ENCODE data around the gene HSD11B2.
A peak's percentile ranks its signal among the peaks of the same experiment; 100 is the strongest.

The HSD11B2 gene

DNA sequence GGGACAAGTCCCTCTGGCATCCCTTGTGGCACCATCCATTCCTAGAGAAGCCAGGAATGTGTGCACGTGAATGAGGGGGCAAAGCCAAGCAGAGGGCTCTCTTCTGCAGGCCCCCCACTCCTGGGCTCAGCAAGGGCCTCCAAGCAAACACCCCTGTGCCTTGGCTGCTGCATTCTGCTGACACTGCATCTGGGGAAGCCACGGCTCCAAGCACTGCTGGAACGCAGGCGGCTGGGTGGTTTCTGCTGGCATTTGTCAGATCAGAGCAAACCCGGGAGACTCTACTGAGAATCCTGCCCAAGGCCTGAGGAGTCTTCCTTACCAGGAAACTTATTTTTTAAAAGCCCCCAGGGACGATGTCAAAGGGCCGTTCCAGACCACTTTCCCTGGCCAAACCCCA, 26.7 kb downstream of the HSD11B2 start:
- no peak for DNase-seq

DNA sequence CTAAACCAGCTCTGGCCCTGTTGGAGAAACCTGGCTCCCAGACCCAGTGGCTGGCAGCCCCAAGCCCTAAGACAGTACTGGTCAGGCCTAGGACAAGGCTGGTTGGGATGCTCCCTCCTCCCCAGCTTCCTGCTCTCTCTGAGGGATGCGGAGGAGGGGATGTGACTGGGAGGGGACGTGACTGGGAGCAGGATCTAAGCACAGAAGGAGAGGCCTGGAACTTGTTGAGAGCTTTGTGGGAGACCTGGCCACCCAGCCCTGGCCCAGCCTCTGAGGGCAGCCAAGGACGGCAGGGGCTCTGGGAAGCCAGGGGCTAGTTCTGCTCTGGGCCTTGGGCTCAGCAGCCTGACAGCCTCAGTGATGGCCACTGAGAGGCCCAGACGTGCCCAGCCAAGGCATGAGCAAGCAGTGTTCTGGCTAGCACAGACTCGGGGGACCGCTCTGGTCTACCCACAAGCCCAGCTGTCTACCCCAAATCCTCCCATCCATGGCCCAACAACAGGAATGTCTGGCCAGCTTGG, 27.3 kb downstream of the HSD11B2 start:
- DNase-seq: no peak

DNA sequence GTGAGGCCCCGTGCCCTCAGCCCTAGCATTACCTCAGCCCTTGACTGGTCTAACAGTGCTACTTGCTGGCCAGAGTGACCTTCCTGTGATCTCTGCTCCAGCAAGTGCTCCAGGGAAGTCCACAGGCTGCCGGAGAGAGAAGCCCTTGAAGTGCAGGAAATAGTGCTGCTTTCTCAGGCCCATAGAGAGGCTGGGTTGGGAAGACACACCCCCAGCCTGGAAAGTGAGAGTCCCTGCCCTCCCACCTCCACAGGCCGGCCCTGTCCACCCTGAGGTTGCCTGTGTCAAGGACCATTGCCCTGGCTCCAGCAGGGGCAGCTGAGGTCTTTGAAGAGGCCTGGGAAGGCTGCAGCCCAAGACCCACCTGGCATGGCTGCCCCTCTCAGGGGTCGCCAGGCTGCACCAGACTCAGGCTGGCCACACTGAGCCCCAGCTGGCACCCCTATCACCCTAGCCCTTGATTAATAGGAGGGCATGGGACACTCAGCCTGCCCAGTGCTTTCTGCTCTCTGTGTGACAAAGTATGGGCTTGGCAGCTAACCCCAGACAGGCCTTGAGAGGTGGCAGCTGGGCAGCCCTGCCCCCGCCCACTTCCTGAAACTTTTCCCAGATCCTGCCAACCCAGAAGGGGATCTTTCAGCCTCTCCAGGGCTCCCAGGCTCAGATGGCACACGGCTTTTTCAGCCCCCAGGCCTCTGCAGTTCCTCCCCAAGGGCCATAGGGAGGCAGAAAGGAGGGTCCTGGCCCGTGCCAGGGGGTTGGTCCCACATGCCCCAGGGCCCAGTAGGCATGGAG, 28.3 kb downstream of the HSD11B2 start:
- DNase-seq: no peak

DNA sequence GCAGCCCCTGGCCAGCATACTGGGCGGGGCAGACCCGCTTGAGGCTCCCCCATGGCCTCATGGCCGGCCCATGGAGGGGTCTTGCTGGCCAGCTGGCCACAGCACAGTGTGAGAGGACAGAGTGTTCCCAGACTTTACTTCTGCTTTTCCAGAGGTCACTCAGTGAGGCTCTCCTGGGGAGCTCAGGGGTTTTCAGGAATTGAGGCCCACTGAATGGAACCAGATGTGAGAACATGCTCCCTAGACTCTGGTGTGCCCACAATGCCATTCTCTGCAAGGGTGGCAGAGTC, 28.9 kb downstream of the HSD11B2 start:
- DNase-seq: no peak

DNA sequence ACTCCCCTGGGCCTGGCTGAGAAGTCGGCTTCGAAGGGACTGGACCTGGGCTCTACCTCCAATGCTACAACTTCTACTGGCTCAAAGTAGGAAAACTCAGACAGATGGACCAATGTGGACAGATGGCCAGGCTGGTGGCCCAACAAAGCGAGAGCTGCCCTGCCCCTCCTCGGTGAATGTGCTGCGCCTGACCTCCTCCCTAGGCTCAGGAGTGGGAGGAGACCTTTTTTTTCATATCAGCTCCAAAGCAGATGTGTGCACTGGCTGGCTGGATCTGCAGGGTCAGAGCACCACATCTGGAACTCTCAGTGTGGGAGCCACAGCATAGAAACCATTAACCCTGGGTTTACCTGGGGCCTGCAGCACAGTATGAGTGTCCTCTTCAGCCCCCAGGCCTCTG, 29.2 kb downstream of the HSD11B2 start:
- no peak for DNase-seq

DNA sequence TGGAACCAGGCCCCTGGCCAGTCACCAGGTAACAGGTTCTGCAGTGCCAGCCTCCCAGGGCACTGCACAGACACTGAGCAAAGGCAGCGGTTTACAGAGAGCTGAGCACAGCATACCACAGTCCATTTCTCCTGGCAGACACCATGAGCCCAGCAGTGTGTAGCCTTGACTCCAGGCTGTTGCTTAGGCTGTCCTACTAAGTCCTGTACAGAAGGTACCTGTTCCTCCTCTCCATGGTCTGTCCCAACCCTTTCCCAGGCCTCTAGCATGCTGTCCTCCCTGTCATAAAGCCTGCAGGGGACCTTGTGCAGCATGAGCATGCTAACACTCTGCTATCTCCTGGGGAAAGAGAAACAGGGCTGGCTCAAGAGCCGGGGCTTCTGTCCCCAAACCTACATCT, 30.0 kb downstream of the HSD11B2 start:
- no peak for DNase-seq

DNA sequence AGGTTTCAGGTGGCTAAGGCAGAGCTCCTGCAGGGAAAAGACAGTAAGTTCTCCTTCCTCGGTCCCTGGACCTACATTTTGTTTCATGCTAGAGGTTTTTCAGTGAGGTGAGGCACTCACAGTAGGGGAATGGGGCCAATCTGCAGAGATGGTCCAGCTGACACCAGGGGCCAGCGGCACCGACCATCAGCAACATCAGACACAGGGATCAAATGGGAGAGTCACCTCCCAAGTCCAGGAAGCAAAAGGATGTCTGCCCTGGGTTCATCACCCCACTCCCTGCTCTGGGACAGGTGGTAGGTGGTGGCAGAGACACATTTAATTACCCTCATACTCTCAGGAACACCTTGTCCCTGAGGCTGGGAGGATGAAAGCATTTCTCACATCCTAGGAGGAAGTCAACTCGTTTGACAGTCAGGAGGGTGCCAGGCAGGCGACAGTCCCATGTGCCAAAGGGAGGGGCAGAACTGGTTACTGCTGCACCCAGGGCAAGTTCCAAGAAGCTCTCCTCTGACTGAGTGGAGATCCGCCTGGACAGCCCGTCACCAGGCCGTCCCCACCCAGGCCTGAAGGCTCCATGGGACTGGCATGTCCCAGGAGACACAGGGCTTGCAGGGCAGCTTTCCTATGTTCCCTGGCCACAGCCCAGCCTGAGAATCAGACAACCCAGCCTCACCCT, 30.8 kb downstream of the HSD11B2 start:
- no peak for DNase-seq

DNA sequence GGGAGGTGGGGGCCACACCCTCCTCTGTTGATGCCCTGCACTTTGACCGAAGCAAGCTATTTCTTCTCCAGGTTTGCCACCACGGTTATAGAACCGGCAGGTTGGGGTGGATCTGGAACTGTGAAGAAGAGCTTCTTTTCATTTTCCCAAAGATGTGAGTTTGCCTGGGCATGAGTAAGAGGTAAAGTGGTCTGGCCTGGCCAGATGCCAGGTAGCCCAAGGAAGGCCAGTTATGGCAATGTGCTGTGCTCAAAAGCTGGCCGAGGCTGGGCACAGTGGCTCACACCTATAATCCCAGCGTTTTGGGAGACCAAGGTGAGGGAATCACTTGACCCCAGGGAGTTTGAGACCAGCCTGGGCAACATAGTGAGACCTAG, 31.3 kb downstream of the HSD11B2 start:
- DNase-seq: no peak

DNA sequence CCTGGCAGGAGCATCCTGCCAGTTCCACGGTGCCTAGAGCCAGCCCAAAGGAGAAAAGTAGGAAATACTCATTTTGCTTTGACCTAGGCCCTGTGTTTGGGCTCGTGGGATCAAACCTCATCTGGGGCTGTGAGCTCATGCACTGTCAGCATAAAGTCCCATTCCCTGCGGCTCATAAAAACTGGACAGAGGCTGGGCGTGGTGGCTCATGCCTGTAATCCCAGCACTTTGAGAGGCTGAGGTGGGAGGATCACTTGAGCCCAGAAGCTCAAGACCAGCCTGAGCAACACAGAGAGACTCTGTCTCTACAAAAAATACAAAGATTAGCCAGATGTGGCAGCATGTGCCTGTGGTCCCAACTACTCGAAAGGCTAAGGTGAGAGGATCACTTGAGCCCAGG, 32.1 kb downstream of the HSD11B2 start:
- DNase-seq: no peak

DNA sequence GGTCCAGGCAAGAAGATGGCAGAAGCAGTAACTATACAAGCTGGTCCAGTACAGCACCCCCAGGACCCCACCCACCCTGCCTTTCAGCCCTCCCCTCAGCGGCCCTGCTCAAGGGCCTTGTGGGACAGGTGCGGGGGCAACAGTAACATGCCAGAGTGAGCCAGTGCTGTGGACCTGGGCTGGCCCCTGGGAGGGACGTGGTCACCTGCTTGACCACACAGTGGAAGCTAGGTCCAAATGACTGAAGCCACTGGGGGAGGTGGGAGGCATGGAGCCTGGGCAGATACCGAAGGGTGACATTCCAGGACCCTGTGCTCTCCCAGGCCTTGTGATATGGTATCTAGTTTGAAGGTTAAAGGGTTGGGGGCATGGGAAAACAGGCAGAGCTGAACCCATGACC, 32.8 kb downstream of the HSD11B2 start:
- DNase-seq: no peak

DNA sequence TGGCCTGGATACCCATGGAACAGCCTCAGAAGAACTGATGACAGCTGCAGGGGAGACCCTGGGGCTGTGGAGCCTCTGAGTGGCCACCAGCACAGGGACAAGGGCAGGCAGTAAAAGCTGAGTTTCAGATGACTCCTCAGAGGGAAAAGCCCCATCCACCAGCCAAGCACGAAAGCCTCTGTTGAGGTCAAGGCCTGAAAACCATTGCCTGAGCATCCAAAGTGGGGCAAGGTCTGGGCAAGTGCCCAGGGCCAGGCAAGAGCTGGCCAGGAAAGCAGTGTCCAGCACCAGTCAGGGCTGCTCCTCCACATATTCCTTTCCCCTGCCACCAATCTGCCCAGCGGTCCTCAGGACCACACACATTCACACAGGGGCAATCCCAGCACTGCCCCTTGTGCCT, 33.6 kb downstream of the HSD11B2 start:
- DNase-seq: no peak

DNA sequence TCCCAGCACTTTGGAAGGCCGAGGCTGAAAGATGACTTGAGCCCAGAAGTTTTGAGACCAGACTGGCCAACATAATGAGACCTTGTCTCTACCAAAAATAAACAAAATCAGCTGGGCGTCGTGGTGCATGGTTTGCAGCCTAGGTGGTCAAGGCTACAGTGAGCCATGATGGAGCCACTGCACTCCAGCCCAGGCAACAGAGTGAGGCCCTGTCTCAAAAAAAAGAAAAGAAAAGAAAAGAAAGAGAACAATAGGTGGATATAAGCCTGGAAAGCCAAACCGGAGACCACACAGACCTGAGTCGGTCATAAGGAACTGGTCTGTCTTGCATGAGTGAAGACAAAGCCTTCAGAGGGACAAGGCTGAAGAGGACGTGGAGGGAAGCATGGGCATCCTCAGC, 35.7 kb downstream of the HSD11B2 start:
- no peak for DNase-seq

DNA sequence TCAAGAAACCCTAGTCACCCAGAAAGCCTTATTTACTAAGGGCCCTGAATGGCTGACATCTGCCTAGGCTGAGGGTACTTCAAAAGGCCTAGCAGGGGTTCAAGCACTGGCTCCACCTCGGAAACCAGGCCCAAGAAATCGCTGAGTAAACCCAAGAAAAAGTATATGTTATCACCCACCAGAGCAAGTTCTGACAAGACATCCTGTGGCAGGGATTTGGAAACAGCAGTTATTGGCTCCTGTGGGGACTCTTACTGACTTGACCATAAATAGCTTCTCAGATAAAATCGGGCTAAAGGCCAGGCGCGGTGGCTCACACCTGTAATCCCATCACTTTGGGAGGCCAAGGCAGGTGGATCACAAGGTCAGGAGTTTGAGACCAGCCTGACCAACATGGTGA, 37.8 kb downstream of the HSD11B2 start:
- no peak for DNase-seq

DNA sequence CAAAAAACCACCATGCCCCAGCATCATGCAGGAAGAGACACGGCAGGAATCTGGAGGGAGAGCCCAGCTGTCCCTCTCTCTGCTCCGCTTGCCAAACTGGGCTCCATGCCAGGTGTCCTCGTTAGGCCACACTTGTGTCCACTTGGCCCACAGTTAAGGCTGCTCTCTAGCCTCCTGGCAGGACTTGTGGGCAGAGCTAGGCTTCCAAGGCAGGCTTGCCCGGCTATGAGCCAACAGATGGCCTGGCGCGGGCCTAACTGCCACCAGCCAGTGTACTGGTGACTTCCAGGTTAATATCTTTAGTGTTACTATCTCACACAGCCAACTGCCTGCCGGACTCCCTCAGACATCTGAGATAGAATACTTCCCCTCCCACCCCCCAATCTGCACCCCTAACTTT, 39.4 kb downstream of the HSD11B2 start:
- no peak for DNase-seq

DNA sequence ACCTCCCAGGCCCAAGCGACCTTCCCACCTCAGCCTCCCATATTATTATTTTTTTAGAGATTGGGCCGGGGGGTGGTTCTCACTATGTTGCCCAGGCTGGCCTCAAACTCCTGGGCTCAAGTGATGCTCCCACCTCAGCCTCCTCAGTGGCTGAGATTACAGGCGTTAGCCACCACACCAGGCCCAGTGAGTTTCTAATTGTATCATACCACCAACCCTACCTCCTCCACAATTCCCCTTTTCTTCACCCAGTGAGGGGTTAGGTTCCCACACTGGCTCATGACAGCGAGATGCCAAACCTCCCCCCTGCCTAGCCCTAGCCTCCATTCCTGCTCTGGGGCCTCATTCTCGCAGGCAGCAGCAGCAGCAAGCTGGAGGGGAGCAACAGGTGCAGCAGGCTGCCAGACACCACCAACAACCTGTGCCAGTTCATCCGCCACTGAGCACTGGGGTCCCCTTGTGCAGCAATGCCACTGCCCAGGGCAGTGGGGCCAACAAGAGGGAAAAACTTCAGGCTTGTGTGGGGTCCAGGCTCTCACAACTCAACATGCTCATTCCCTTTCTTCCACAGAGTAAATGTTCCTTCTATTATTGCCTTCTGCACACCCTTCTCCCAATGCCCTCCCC, 41.0 kb downstream of the HSD11B2 start:
- DNase-seq: no peak

DNA sequence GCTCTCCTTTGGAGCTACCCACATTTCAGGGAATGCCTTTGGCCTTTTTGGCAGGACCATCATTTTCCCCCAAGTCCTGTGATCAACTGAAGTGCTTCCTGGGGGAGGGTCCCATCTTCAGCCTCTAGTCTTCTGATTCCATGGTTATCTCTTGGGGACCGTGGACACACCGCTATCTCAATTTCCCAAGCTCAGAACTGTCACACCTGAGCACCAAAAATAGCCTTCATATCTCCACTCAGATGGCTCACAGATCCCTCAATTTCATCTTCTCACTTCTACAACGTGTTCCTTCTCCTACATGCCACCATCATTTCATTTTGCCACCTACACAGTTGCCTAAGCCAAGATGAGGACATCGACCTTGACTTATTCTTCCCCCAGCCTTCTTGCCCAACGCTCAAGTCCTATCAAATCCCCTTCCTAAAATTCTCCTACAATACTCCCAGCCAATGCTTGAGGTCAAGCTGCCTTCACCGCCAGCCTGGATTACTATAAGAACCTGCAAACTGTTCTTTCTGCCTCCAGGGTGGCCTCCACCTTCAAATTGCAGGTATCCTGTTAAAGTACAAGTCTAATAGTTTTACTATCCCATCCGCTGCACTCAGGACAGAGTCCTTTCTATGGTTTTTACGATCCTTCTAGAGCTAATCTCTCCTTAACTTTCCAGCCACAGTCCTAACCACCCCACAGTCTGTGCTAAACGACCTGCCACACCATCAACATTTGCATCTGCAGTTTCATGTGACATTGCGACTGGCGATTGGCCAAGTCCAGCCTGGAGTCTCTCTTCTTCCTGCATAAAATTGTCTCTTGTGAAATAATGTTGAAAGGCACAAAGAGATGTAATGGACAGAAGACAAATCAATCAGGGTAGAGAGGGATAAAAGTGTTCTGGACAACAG, 43.9 kb downstream of the HSD11B2 start:
- no peak for DNase-seq

DNA sequence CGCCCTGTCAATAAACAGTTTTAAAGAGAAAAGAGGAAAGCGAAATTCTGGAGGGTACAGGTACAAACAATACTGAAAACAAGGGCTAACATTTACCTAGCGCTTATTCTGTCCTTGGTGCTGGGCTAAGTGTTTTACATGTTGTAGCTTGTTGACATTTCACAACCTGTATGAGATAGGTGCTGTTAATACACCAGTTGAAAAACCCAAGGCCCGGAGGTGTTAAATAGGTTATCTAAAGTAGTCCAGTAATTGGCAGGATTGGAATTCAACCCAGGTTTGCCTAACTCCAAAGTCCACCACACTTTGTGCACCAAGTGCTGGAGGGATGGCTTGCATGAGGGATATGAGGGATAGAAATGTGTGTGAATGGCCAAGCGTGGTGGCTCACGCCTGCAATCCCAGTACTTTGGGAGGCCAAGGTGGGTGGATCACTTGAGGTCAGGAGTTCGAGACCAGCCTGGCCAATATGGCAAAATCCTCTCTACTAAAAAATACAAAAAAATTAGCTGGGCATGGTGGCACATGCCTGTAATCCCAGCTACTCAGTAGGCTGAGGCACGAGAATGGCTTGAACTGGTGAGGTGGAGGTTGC, 47.1 kb downstream of the HSD11B2 start:
- no peak for DNase-seq

DNA sequence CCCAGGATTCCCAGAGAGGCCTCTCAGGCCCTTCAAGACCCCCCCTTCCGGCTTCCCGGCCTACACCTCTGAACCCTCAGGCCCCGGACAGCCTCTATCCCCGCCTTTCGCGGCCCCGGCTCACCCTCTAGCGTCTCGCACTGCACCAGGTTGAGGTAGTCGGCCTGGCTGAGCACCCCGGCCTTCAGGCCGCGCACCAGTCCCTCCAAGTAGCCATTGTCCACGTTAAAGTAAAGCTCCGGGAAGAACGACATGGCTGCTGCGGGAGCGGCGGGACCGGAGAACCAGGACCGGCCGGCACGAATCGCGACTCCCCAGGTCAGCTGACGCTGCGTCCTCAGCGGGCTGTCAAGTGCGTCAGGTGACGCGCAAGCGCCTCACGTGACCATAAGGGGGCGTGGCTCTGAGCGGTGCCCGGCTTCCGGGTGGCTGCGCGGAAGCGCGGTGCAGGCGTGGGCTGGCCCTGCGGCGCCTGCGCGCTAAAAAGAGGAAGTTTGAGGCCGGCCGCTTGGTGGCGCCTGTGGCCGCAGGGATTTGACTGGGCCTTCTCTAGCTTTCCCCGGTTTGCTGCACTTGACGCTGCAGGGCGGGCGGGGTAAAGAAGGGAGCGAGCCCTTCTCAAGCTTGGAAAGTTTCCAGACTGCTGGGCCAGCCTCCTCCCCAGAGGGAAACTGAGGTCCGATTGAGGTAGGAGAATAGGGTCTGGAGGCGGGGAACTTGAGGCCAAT, 50.1 kb downstream of the HSD11B2 start, which contains the start of gene ATP6V0D1:
Gene ATP6V0D1 (minus strand): TSS at position 325 of the 728 bp plus-strand sequence. CDS start 71 bp downstream, at position 254.
- DNase-seq: peak; percentile 97

DNA sequence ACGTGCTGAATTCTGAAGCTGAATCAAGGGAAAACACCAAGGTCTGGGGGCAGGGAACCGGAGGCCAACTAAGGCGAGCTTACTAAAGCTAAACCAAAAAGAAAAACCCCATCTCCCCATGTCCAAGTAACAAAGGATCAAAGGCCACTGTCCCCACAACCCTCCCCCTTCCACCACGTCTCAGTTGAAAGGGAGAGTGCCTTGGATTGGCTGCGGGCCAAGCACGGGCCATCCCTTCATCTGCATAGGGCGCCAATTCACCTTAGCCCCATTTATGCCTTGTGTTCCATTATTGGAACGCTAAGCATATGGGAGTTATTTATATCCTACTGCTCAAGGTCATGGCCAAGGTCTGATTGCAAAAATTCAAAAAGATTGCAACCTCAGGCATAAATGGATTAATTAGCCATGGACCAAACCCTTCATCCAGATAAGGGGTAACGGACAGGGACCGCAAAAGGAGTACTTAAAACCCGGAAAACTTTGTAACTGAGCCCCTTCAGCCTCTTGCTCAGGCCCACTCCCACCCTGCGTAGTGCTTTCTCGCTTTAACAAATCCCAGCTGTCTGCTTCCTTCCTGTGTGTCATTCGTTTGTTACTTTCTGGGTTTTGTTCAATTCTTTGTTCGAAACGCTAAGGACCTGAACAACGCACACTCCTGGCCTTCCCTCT, 50.8 kb downstream of the HSD11B2 start:
- peak; percentile 44 for DNase-seq

DNA sequence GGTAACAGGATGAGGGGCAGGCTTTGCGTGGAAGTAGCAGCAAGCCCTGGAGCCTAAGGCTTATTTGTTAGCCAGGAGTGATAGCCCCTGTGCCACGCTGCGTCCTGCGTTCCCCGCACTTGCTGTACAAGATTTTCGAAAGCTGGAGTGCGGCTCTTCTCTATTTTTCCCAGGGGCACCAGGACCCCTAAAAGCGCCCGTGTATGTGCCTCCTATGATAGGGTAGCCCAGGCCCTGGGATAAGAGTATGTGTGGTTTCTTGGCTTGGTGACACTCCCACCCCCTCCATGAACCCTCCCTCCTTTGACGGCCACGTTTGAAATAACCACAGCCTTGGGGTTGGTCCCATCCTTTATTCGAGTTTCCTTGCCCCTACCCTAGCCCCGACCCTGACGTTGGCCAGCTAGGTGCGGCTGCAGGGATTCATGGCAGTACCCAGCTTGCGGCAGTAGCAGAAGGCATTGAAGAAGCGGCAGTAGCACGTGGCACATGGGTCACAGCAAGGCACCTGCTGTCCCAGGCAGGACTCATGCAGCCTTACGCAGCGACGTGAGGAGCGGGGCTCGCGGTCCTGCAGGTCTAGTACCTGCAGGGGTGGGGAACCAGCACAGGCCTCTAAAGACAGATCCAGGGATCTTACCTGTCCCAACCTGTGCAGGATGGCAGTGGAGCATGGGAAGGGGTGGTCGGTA, 51.5 kb downstream of the HSD11B2 start:
- DNase-seq: no peak

DNA sequence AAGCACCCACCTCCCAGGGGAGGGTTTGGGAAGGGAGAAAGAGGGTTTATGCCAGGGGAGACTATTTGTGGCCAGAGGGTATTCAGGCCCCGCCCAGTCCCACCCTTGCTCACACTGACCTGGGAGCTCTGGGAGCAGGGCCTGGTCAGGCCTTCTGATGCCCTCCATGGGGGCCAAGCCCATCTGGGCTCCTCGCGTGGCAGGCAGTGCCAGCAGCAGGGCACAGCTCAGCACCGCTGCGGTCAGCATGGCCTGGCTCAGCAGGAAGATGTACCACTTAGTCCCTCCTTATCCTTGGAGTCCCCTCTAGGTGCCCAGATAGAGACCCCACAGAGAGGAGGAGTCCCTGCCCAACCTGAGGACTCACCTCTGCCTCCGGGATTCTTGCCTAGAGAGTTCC, 52.2 kb downstream of the HSD11B2 start, which contains the start of gene AGRP:
Gene AGRP (minus strand): TSS at position 398 of the 400 bp plus-strand sequence. CDS start 149 bp downstream, at position 249.
- DNase-seq: no peak
